GM19397 (cell line): ENCODE results near the gene ZBTB26.
"Not testable (repeated sequence)": the region's sequence is repeated elsewhere in the genome, so short reads cannot be mapped to it uniquely, and the experiment has no call there.

ENCODE experiments used
- ATAC-seq: cut with Tn5 transposase; IDR thresholded peaks from one replicate; pipeline ENCODE4 v1.9.1; 2021; ENCODE audit warnings: mild to moderate bottlenecking, moderate library complexity; ENCODE audit not compliant: unreplicated experiment

ZBTB26 gene

DNA sequence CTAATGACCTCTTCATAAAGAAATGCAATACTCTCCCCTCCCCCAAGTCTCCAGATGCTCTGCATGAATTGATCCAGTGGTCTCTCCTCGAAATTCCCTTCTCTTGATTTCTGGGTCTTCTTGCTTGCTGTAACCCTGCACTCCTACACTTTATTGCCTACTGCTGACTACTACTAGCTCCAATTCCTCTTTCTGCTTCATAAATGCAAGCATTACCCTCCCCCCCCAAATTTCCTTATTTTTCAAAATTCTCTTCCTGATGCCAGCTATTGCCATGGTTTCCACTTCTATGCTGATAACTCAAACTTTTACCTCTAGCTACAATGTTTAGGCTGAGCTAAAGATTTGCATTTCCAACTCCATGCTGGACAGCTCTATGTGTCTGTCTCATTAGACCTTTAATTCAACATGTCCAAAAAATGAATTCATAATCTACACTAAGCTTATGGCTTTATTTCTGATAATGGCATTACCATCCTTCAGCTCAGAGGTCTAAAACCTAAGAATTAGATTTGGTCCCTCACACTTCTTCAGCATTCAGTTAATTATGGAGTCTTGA, 1.4 kb downstream of the ZBTB26 start:
- no peak for ATAC-seq

DNA sequence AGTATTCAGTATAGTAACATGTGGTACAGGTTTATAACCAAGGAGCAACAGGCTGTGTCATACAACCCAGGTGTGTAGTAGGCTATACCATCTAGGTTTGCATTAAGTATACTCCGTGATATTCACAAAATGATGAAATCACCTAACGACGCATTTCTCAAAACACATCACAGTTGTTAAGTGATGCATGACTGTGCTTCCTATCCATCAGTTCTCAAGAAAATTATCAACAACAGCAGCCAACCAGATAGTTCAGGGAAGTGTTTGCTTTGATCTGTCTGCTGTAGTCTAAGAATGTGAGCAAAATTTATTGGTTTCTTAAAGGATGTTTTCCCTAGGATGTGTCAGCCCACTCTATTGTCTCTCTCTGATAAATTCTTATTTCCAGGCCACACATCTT, 7.4 kb downstream of the ZBTB26 start:
- ATAC-seq = no peak

DNA sequence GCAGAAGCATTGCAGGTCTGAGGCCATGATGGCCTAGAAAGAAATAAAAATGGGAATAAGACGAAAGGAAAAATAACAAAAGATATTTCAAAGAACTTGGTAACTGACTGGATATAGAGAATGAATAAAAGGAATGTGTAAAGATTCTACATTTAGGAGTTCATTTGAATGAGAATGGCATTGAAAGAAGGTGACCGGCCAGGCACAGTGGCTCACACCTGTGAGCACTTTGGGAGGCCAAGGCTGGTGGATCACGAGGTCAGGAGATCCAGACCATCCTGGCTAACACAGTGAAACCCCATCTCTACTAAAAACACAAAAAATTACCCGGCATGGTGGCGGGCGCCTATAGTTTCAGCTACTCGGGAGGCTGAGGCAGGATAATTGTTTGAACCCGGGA, 8.6 kb downstream of the ZBTB26 start:
- ATAC-seq = no peak

DNA sequence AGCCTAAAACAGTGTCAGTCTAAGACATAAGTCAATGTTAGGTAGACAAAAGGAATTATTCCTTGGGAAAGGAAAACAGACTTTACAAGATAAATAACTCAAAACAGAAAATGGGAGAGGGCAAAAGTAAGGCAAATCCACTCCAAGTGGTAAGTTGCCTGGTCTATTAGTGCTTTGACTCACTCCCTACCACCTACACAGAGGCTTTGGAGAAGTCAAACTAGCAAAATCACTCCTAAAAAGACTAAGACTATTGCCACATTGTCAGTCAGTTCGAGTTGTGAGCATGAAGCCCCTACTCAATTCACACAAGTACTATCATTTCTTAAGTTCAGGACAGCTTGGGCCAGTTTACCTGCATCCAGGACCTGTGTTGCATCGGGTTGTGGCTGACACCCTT, 13.0 kb downstream of the ZBTB26 start:
- no peak for ATAC-seq

DNA sequence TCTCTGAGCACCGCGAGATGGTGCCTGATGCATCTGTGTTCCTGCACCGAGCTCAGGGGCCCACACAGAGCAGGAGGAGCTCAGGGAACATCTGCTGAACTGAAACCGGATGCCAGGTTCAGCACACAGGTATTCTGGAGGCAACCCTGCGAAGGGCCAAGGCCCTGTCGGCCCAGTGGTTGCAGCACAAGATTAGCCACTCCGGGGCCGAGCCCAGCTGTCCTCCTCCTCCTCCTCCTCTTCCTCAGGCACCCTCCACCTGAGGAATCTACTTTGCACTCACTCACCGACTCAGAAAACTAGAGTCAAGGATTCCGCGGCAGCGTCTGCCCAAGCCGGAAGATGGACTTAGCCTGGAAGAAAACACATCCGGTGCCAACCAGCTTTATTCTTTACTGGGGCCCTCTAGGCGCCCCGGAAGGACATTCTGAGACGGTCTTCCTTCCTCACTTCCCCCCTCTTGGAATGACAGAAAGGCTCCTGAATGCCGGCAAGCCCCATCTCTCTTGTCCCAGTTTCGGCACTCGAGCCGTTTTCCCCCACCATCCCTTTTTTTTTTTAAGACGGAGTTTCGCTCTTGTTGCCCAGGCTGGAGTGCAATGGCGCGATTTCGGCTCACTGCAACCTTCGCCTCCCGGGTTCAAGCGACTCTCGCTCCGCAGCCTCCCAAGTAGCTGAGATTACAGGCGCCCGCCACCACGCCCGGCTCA, 18.2 kb downstream of the ZBTB26 start, which contains the start of gene ZBTB6:
ZBTB6 (minus strand) TSS at position 360 of the 710 bp plus-strand sequence. CDS start 1,251 bp downstream, outside the sequence.
- peak; percentile 98 for ATAC-seq

DNA sequence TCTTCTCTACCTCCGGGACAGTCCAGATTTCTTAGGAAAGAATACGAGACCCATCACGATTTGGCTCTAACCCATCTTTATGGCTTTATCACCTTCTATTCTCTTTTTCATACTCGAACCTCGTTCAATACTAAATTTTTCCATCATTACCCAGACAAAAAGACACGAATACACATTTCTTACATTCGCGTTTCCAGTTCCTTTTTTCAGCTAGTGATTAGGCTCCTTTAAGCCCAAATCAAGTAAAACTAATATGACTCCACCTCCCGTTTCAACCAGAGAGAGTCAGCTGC, 18.7 kb downstream of the ZBTB26 start:
- no peak for ATAC-seq

DNA sequence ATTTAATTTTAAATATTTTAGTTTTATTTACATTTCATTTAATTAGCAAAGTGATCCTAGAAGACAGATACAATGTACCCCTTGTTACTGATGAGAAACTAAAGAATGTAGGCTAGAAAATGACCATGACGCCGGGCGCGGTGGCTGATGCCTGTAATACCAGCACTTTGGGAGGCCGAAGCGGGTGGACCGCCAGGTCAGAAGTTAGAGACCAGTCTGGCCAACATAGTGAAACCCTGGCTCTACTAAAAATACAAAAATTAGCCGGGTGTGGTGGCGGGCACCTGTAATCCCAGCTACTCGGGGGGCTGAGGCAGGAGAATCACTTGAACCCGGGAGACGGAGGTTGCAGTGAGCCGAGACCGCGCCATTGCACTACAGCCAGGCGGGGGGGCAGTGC, 25.2 kb downstream of the ZBTB26 start:
- ATAC-seq = not testable (repeated sequence)

DNA sequence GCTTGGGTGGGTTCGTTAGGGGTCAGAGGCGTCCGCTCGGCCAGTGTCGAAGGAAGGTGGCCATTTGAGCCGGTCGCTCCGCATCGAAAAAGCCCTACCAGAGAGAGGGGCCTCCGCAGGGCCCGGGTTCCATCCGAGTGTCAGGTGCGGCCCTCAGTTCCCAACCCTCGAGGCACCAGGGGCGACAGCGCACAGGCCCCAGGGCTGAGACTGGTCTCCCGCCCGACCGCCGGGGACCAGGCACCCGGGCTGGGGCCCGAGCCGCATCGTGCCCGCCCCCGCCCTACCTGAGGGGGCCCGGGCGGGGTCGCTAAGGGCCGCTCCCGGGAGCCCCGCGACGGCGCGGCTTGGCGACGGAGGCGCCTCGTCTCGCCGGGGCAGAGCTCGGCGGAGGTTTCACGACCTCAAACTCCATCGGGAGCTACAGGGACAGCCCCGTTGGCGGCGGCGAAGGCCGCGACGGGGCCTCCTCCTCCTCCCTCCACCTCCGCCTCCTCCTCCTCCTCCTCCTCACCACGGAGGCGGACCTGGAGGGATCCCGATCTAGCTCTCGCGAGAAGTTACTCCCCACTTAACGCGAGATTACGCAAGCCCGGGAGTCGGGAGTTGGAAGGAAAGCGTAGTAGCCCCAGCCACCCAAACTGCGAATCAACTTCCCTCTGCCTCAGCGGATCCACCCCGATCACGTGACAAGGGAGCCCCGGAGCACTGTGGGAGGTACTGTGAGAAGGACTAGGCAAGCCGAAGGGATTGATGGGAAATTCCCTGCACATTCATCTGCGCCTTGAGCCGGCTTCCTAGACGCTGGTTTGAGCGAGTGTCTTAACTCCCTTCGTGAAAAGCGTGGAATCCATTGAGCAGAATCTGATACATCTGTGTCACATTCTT, 26.2 kb downstream of the ZBTB26 start, which contains the start of gene RC3H2:
RC3H2 (minus strand) TSS at position 537 of the 888 bp plus-strand sequence. CDS start 7,850 bp downstream, outside the sequence.
- ATAC-seq = peak; percentile 91

DNA sequence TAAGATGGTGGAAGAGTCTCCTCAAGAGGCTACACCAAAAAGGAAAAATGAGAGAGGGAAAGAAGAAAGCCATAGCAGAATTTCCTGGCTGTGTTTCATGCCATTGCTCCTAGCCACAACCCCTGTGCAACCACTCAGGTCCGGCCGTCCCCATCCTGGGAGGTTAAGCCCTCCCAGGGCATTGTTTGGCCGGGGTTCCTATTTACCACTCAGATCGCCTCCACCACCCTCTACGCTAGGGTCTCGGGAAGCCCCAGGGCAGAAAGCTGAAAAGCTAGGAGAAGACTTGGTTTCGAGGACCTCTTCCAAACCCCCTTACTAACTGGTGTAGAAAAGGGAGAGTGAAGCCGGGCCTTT, 26.9 kb downstream of the ZBTB26 start:
- ATAC-seq = peak; percentile 21

DNA sequence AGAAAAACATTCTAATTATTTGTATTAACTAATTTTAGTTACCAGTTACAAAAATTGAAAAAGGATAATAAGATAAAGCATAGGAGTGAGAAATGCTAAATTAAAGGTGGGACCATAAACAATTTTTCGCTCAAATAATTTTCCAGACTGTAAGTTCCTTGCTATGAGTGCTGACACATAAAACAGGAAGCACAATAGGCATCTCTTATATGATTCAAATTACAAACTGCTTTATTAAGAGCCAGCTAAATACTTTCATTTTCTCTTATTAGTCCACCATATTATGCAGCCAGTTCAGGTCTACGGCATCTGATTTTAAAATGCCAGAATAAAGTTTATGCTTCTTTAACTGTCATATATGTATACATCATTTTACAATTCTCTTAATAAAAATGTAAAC, 30.5 kb downstream of the ZBTB26 start:
- ATAC-seq = no peak

DNA sequence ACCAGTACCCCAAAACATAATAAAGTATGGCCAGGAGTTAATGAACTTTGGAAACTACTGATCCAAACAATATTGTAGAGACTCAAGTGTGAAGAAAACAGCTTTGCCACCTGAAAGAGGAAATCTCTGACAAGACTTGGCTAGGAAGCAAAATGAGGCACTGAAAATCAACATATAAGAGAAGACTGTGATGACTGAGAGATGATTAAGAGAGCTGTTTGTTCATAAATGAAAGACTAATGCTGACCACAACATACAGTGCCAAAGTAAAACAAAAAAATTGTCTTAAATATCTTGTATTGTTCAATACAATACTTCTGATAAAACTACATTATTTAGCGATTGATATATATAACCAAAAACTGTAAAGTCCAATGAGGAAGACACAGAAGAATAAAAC, 33.3 kb downstream of the ZBTB26 start:
- no peak for ATAC-seq

DNA sequence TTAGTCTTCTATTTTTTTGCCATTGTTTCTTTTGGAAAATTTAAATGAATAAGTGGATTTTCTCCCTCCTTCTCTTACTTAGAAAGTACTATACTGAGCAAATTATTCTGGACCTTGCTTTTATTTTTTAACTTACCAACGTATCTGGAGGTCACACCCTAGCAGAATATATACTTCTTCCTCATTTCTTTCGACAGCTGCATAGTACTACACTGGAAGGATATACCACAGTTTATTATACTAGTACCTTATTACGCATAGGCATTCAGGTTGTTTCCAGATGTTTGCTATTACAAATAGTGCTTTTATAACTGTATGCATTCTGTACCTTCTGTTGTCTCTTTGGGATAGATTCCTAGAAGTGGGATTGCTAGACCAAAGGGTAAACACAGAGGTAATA, 42.8 kb downstream of the ZBTB26 start:
- ATAC-seq = no peak

DNA sequence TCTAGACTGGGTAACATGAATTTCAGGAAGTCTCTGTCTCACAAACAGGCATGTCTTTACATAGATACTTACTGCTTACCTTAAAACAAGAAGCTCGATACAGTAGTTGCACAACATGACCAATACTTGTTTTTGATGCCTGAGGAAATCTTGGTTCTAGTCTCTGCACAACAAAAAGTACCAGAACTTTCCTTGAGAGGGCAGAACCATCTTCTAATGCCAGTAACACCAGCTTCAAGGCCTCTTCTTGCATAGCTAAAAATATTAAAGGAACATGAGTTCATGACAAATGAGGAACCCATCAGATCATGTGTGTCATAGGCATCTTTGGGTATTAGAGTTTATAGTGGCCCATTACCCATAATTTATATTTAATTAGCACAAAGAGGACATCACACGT, 48.2 kb downstream of the ZBTB26 start:
- ATAC-seq = no peak

DNA sequence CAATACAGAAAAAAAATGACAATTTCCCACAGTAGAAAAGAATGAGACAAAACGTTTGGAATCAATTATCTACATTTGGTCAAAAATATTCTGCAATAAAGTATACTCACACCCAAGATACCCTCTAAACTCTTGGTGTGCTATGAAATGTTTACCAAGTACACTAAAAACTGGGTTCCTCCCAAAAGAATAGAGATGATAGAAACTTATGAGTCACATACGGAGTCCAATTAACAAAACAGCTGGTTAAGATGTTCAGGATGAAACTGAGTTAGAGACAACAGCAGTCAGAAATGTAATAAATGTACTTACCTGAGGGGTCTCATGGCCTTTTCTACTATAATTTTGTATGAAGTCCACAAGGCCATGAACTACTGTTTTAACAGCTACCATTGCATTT, 51.9 kb downstream of the ZBTB26 start:
- ATAC-seq = no peak

DNA sequence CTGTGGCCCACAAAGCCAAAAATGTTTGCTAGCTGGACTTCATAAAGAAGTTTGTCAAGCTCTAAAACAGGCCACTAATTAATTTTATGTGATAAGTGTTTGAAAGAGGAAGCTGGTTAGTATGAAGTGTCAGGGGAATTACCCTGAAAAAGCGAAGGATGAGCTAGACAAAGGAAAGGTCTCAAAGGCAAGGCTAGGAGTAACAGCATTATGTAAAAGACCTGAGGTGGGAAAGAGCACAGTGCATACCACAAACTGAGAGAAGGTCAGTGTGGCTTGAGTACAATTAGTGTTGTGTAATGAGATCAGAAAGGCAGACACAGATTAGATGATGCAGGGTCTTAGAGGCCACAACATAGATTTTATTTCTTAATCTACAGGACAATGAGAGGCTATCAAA, 55.8 kb downstream of the ZBTB26 start:
- no peak for ATAC-seq

DNA sequence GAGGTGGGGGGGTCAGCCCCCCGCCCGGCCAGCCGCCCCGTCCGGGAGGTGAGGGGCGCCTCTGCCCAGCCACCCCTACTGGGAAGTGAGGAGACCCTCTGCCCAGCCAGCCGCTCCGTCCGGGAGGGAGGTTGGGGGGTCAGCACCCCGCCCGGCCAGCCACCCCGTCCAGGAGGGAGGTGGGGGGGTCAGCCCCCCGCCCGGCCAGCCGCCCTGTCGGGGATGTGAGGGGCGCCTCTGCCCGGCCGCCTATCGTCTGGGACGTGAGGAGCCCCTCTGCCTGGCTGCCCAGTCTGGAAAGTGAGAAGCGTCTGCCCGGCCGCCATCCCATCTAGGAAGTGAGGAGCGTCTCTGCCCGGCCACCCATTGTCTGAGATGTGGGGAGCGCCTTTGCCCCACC, 64.0 kb downstream of the ZBTB26 start:
- ATAC-seq = not testable (repeated sequence)

DNA sequence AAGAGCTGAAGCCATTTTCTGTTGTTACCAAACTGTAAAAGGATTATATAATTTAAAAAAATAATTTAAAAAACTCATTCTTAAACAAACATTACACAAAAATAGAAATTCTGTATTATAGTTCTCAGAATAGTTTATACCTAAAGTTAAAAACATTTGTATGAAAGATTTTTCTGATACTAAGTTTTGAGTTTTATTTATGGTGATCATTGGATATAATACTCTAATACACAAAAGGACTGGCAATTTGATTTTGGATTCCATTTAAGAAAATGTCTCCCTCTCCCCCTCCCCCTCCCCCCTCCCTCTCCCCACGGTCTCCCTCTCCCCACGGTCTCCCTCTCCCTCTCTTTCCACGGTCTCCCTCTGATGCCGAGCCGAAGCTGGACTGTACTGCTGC, 65.2 kb downstream of the ZBTB26 start:
- no peak for ATAC-seq
